Kidney capillary endothelial cell (primary cell): ENCODE results near the gene DBX2.
"Not testable (repeated sequence)": the region's sequence is repeated elsewhere in the genome, so short reads cannot be mapped to it uniquely, and the experiment has no call there.

Experiments used
- DNase-seq: peaks from one replicate; pipeline ENCODE4 v3.0.0-alpha.2; 2018; ENCODE audit warnings: low spot score

DBX2 gene

GRCh38 chr12:45050751-45051571 lies at the start of gene DBX2:
DBX2 (minus strand) TSS chr12:45051099; CDS start chr12:45050927, 172 bp downstream.
- DNase-seq: no peak

- DNase-seq: no peak
Observed at GRCh38 chr12:45098766-45099165, 47.9 kb upstream of the DBX2 start.

- not testable (repeated sequence) for DNase-seq
Observed at GRCh38 chr12:45095417-45095816, 44.5 kb upstream of the DBX2 start.

GRCh38 chr12:45093051-45093450 lies 42.2 kb upstream of the DBX2 start:
- no peak for DNase-seq

- no peak for DNase-seq
Observed at GRCh38 chr12:45089411-45090075, 38.6 kb upstream of the DBX2 start.

- no peak for DNase-seq
Observed at GRCh38 chr12:45088608-45089007, 37.7 kb upstream of the DBX2 start.

- not testable (repeated sequence) for DNase-seq
Observed at GRCh38 chr12:45084248-45084647, 33.3 kb upstream of the DBX2 start.

GRCh38 chr12:45077251-45077650 lies 26.4 kb upstream of the DBX2 start:
- no peak for DNase-seq

- no peak for DNase-seq
Observed at GRCh38 chr12:45076417-45077026, 25.6 kb upstream of the DBX2 start.

- DNase-seq: no peak
Observed at GRCh38 chr12:45075587-45076282, 24.8 kb upstream of the DBX2 start.

GRCh38 chr12:45065125-45065626 lies 14.3 kb upstream of the DBX2 start:
- no peak for DNase-seq

GRCh38 chr12:45060976-45061375 lies 10.1 kb upstream of the DBX2 start:
- DNase-seq: no peak

GRCh38 chr12:45051572-45052125 lies 750 bp upstream of the DBX2 start:
- DNase-seq: no peak

GRCh38 chr12:45049912-45050750 lies 768 bp downstream of the DBX2 start:
- DNase-seq: no peak

- no peak for DNase-seq
Observed at GRCh38 chr12:45042599-45042998, 8.3 kb downstream of the DBX2 start.

- no peak for DNase-seq
Observed at GRCh38 chr12:45040977-45041376, 9.9 kb downstream of the DBX2 start.

GRCh38 chr12:45039757-45040156 lies 11.1 kb downstream of the DBX2 start:
- DNase-seq: no peak

GRCh38 chr12:45034861-45035265 lies 16.0 kb downstream of the DBX2 start:
- DNase-seq: no peak

- no peak for DNase-seq
Observed at GRCh38 chr12:45017916-45018315, 33.0 kb downstream of the DBX2 start.

GRCh38 chr12:45014396-45014795 lies 36.5 kb downstream of the DBX2 start:
- DNase-seq: no peak

- no peak for DNase-seq
Observed at GRCh38 chr12:45012749-45013148, 38.1 kb downstream of the DBX2 start.
